ENCODE results near the gene B3GALT5.

GRCh38 chr21:39564200-39564599, 48.5 kb upstream of the B3GALT5 start:
- TF ChIP-seq CTCF (IDR thresholded peaks at IDR 0.05) = no peak
- TF ChIP-seq ZFX (IDR thresholded peaks at IDR 0.05; ENCODE audit: borderline replicate concordance) = no peak
